Parathyroid adenoma (tissue), 2 donors: Measurements from ENCODE around the gene SLC51B.

ENCODE experiments used
- H2AFZ ChIP-seq: fragments of 300-600 bp; sonication (generic); one replicate; pipeline ENCODE4 v1.7.0; 2017; ENCODE audit warnings: antibody characterized with exemption, mild to moderate bottlenecking
- H3K27ac ChIP-seq: fragments of 300-600 bp; sonication (generic); one replicate; pipeline ENCODE4 v1.7.0; 2017
- H3K27me3 ChIP-seq: fragments of 300-600 bp; sonication (generic); one replicate; pipeline ENCODE4 v1.7.0; 2017; ENCODE audit warnings: low read length; ENCODE audit not compliant: control insufficient read depth, insufficient read depth
- H3K36me3 ChIP-seq: fragments of 300-600 bp; sonication (generic); one replicate; pipeline ENCODE4 v1.7.0; 2017; ENCODE audit warnings: low read length; ENCODE audit not compliant: control insufficient read depth, insufficient read depth
- H3K4me1 ChIP-seq: fragments of 300-600 bp; sonication (generic); one replicate; pipeline ENCODE4 v1.7.0; 2017; ENCODE audit warnings: control low read depth
- H3K4me2 ChIP-seq: fragments of 300-600 bp; sonication (generic); one replicate; pipeline ENCODE4 v1.7.0; 2017; ENCODE audit warnings: low read length
- H3K4me3 ChIP-seq: fragments of 300-600 bp; sonication (generic); one replicate; pipeline ENCODE4 v1.7.0; 2017; ENCODE audit warnings: low read depth, low read length
- H3K79me2 ChIP-seq: fragments of 300-600 bp; sonication (generic); one replicate; pipeline ENCODE4 v1.7.0; 2017; ENCODE audit warnings: control low read depth
- H3K9ac ChIP-seq: fragments of 300-600 bp; sonication (generic); one replicate; pipeline ENCODE4 v1.7.0; 2017; ENCODE audit warnings: mild to moderate bottlenecking
- H3K9me3 ChIP-seq: fragments of 300-600 bp; sonication (generic); one replicate; pipeline ENCODE4 v1.7.0; 2017; ENCODE audit warnings: low read length; ENCODE audit not compliant: control insufficient read depth
- CTCF ChIP-seq: fragments of 300-600 bp; sonication (generic); IDR thresholded peaks from one replicate; pipeline ENCODE4 v1.7.0; 2017; ENCODE audit warnings: antibody characterized with exemption, mild to moderate bottlenecking
- donor health status: primary hyperparathyroidism.

The SLC51B gene

GRCh38 chr15:65037309-65037708, 7.9 kb upstream of the SLC51B start:
- no peak overlapping the region for H3K9ac ChIP-seq
- no peak overlapping the region for H3K4me3 ChIP-seq
- TF ChIP-seq CTCF: no peak
- no peaks in the 10 kb centered on the region for H3K36me3 ChIP-seq
- no peaks in the 10 kb centered on the region for H3K79me2 ChIP-seq
- H3K27ac ChIP-seq: no peak overlapping the region
- H2AFZ ChIP-seq: no peak overlapping the region
- H3K4me1 ChIP-seq: no peaks in the 10 kb centered on the region
- no peaks in the 10 kb centered on the region for H3K27me3 ChIP-seq
- no peaks in the 10 kb centered on the region for H3K9me3 ChIP-seq
- no peak overlapping the region for H3K4me2 ChIP-seq

GRCh38 chr15:65038428-65038827, 6.8 kb upstream of the SLC51B start:
- H3K4me3 ChIP-seq: no peak overlapping the region
- no peaks in the 10 kb centered on the region for H3K79me2 ChIP-seq
- no peak overlapping the region for H3K4me2 ChIP-seq
- no peaks in the 10 kb centered on the region for H3K36me3 ChIP-seq
- no peak overlapping the region for H3K9ac ChIP-seq
- H3K27ac ChIP-seq: no peak overlapping the region
- H3K27me3 ChIP-seq: no peaks in the 10 kb centered on the region
- no peak for TF ChIP-seq CTCF
- H2AFZ ChIP-seq: no peak overlapping the region
- no peaks in the 10 kb centered on the region for H3K4me1 ChIP-seq
- H3K9me3 ChIP-seq: no peaks in the 10 kb centered on the region

GRCh38 chr15:65038836-65039235, 6.4 kb upstream of the SLC51B start:
- no peak for TF ChIP-seq CTCF

GRCh38 chr15:65040461-65040860, 4.7 kb upstream of the SLC51B start:
- Histone ChIP-seq H3K36me3 (no peaks in the 10 kb centered on the region), H2AFZ (no peak overlapping the region), H3K9me3 (no peaks in the 10 kb centered on the region), H3K4me2 (no peak overlapping the region), H3K4me1 (no peaks in the 10 kb centered on the region), H3K4me3 (no peak overlapping the region), H3K27me3 (no peaks in the 10 kb centered on the region), H3K79me2 (no peaks in the 10 kb centered on the region), H3K9ac (no peak overlapping the region), H3K27ac (no peak overlapping the region)
- TF ChIP-seq CTCF: no peak

More at GRCh38 chr15:65038836-65039235, 6.4 kb upstream of the SLC51B start:
- Histone ChIP-seq H3K9ac (no peak overlapping the region), H3K9me3 (no peaks in the 10 kb centered on the region), H2AFZ (no peak overlapping the region), H3K36me3 (no peaks in the 10 kb centered on the region), H3K79me2 (no peaks in the 10 kb centered on the region), H3K4me1 (no peaks in the 10 kb centered on the region), H3K27me3 (no peaks in the 10 kb centered on the region), H3K27ac (no peak overlapping the region), H3K4me2 (no peak overlapping the region), H3K4me3 (no peak overlapping the region)

GRCh38 chr15:65041787-65042186, 3.4 kb upstream of the SLC51B start:
- TF ChIP-seq CTCF: no peak
- no peaks in the 10 kb centered on the region for H3K79me2 ChIP-seq
- H3K36me3 ChIP-seq: no peaks in the 10 kb centered on the region
- no peak overlapping the region for H3K4me3 ChIP-seq
- no peaks in the 10 kb centered on the region for H3K9me3 ChIP-seq
- no peak overlapping the region for H3K4me2 ChIP-seq
- H3K9ac ChIP-seq: no peak overlapping the region
- H2AFZ ChIP-seq: no peak overlapping the region
- no peak overlapping the region for H3K27ac ChIP-seq
- H3K4me1 ChIP-seq: no peaks in the 10 kb centered on the region
- H3K27me3 ChIP-seq: no peaks in the 10 kb centered on the region
